ENCODE measurements around the gene IGFBPL1.
"Not testable (repeated sequence)": the region's sequence is repeated elsewhere in the genome, so short reads cannot be mapped to it uniquely, and the experiment has no call there.

IGFBPL1 gene

DNA sequence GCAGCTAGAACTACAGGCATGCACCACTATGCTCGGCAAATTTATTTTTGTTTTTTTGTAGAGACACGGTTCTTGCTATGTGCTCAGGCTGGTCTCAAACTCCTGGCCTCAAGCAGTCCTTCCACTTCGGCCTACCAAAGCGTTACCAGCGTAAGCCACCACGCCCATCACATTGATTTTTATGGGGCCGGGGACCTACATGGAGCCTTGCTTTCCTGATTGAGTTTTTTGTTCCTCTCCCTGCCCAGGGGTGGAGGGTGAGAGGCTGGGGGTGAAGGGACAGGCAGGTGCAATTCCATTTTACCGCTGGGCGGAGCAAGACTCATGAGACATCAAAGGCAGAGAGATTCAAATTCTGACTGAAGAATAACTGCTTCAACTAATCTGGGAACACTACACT lies 29.8 kb downstream of the IGFBPL1 start:
- DNase-seq, result no peak

DNA sequence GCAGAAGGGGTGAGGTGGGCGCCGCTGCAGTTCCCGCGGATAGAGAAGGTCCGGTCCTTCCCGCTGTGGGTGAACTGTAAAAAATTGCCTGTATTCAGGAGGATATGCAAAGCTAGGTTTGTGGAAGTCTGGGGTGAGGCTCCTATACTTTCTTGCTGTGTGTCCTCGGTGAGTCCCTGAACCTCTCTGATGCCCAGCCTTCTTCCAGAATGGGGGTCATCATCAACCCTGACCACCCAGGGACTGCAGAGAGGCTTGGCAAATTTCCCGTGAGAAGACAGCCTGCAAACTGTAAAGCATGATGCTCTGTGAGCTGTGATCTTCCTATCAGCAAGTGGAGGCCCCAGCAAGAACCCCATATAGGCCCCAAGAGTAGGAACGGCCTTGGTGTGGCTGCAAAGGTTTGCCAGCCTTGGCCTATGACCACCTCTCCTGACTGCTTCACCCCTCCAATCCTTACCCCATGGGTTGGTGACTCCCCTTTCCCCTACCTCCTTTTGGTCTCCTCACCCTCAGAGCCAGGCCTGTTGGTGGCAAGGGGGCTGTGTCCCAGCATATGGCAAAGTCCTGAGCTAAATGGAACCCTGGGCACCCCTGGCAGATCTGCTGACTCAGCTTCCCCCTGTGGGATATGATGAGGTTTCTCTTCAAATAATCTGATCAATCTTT lies 31.0 kb downstream of the IGFBPL1 start:
- no peak for DNase-seq

DNA sequence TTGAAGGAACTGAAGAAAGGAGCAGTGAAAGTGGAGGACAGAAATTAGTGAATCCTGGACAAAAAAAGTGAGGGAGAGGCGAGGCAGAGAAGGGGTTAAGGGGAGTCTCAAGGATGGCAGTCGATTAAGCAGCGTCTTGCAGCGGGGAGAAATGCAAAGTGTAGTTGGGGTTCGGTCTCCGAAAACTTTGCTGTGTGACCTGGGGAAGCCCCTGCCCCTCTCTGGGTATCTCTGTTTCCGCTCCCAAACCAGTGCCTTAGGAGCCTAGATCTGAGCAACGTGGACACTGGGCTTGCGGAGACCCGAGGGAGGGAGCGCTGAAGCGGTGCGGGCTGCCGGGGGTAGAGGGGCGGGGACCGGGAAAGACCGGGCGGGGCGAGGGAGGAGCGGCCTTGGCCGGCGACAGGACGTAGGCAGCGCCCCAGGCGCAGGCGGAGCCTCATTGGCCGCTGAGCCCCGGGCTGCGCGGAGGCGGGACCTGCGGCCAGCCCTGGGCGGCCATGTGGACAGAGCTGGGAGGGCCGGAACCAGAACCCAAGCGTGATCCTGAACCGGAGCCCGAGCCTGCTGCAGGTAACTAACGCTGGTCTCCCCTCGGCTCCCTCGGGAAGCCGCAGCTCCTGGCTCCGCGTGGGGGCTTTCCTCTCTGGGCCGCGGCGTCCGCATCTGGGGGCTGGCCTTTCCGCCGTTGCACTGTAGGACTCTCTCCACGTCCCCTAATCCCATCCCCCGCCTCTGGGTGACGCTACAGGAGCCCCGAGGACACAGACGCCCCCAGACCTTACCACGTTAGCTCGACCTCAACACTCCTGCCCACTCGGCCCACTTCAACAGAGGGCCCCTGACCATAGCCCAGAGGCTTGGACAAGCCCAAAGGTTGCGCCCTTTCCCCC lies 31.8 kb downstream of the IGFBPL1 start, which contains the start of gene ALDH1B1:
TSS of gene ALDH1B1 (plus strand) at position 468 of the 893 bp plus-strand sequence. CDS start 3,047 bp downstream, outside the sequence.
- peak in 3 of 4 experiments; percentile 22 to 32 (median 30) for DNase-seq

- no peak for DNase-seq
These were observed 32.8 kb downstream of the IGFBPL1 start for GRCh38 chr9:38391278-38392118.

GRCh38 chr9:38390851-38391250 lies 33.4 kb downstream of the IGFBPL1 start:
- no peak for DNase-seq

- no peak for DNase-seq
These were observed 33.8 kb downstream of the IGFBPL1 start for GRCh38 chr9:38390442-38390841.

GRCh38 chr9:38389313-38389712 lies 34.9 kb downstream of the IGFBPL1 start:
- no peak for DNase-seq

DNA sequence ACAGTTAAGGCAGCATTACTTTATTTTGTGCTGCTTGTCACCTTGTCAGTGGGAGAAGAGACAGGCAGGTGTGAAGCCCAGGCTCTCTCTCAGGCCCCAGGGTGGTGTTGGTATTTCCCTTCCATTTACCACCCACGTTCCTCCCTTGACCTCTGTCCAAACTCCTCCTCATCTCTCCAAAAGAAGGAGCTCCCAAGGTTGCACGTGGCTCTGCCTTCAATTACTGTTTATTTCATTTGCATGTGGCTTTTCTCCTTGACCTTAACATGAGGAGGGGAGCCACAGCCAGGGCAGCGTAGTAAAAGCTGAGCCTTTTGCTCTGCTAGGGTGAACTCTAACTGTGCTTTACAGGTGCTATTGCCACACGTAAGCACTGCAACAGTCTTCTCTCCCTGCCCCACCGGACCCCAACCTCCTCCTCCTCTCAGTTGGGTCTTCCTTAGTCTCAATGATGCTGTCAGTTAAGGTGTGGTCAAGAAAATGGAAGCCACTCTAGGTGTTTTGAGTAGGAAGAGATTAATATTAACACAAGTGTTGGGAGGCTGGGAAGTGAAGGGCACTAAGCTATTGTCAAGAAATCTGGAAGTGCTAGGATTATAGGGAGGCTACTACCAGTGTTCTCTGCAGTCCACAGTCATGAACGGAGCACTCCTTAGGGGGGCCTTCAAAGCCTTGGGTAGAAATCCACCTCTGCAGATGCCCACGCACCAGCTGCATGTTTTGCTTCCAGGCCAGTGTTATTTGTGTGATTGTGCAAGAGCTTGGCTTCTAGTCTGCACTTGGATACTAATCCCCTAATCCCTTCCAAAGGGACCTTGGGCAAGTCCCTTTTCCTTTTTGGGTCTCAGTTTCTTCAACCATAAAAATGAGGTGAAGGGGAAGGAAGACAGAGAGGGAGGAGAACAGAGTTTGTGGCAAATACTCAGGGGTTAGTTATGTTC lies 35.7 kb downstream of the IGFBPL1 start:
- DNase-seq, result no peak

DNA sequence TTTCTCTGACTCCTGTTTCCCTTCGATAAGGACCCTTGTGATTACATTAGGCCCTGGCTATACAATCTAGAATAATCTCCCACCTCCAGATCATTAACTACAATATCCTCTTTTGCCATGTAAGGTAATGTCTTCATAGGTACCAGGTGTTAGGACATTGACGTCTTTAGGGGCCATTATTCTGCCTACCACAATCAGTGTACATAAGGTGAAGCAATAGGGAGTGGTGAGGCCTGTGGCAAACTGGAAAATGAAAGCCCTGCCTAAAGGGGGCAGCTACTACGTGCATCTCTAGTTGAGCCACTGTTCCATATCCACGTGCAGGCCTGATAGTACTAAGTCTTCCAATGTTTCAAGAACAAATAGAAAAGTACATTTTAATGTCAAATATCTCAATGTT lies 36.5 kb downstream of the IGFBPL1 start:
- no peak for DNase-seq

- no peak for DNase-seq
These were observed 37.2 kb downstream of the IGFBPL1 start for GRCh38 chr9:38387066-38387465.

DNA sequence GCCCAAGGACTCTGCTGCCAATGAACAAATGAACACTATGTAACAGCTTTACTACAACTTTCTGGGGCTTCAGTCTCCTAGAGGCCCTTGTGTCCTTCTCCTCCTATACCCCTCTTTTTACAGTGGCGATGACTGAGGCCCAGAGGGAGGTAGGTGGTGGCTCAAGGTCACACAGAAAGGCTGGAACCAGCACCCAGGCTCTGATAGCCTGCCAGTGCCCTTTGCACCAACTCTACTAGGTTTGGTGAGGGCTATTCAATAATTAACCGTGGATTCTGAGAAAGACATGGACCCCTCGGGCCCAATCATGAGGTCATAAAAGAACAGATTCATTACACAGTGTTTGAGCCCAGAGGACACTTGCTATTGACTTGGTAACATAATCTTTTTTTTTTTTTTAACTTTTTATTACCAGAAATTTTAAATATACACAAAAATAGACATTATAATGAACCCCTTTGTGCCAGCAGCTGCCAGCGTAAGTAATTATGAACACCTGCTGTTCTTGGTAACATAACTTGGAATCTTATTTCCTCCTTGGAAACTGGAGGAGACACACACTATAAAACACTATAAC lies 37.8 kb downstream of the IGFBPL1 start:
- no peak for DNase-seq

DNA sequence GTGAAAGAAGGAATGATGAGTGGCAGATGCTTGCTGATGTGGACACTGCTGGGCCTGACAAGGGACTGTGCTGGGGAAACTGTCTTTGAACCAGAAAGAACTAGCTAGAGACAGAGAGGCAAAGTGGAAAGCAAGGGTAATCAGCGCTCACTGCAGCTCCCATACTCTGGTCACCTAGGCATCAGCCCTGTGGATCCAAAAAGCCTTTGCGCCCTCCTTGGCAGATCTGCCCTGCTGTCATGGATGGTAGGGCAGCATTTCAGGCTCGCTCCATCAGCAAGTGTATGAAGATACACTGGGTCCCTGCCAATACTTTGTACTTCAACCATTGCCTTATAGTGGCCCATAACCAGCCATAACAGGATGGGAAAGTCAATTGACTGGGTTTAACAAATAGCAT lies 38.4 kb downstream of the IGFBPL1 start:
- DNase-seq, result no peak

DNA sequence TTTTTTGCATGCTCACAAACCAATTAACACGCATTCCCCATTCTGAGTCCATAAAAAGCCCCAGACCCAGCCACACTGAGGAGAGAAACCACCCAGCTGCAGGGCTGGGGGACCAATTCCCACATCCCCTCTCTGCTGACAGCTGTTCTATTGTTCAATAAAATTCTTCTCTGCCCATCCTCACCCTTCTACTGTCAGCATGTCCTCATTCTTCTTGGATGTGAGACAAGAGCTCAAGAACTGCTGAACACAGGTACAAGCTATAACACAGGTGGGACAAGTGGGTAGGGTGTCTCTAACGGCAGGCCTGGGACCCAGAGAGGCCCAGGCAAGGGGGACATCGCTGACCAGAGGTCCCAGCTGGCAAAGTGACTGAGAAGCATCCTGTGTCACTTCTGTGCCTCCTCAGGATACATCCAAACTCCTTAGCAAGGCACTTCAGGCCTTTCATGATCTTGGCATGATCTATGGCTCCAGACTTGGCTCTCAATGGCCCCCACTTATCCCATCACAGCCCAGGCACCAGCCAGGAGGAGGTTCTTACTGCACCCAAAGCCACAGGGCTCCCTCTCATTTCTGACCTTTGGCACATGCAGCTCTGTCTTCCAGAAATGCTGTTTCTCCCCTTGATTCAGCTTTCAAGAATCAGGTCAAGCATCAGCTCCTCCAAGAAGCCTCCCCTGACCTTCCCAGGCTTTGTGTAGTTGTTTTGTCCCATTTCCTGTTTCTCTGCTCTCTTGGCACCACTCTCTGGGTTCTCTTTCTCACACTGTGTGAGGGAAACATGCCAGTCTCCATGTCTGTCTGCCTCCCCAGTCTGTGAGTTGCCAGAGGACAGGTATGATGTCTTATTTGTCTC lies 39.0 kb downstream of the IGFBPL1 start:
- no peak for DNase-seq

- no peak for DNase-seq
These were observed 42.1 kb downstream of the IGFBPL1 start for GRCh38 chr9:38382141-38382540.

DNA sequence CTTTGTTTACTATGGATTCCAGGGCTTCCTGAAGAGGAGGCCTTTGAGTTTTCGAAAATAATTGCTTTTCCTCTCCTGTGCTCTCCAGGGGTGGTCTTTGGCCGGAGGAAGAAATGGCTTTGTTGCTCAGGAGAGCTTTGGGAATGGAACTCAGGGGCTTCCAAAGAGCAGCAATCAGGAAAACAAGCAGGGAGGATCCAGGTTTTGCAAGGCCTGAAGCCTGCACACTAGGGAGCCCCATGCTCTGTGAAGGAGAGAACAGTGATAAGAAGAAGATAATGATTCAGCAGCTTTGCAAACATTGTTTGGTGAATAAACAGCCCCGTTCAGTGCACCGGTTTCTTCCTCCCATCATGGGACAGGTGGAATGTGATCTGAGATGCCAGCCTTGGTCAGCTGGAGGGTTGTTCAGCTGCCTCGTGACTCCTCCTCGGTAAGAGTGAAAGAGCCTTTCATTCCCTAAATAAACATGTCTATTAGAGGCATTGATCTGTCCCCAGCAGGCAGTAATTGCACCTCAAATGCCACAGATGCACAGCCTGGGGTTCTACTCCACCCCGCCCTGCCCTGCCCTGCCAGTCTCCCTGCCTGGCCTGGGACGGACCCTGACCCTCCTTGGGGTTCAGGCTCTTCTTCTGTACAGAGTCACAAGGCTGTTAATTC lies 43.3 kb downstream of the IGFBPL1 start:
- DNase-seq, result no peak

GRCh38 chr9:38380230-38380871 lies 43.9 kb downstream of the IGFBPL1 start:
- no peak for DNase-seq

GRCh38 chr9:38377336-38378083 lies 46.7 kb downstream of the IGFBPL1 start:
- DNase-seq, result not testable (repeated sequence)

- no peak for DNase-seq
These were observed 48.1 kb downstream of the IGFBPL1 start for GRCh38 chr9:38376021-38376670.

Measured in activated CD4-positive, CD25-positive, alpha-beta regulatory T cell (primary cell).